Subcutaneous adipose tissue (tissue), 4 donors: ENCODE data around the gene ADAMTSL1. TPM values are rescaled to one million over a fixed set of nuclear protein-coding genes. Genes with fewer than 3 reads are reported as not detected.

Experiments used
- total RNA-seq, 4 donors: library from RNA; depleted of rRNA; stranded (reverse); fragments of >200 nt; gene quantifications; one replicate each; pipeline ENCODE4 v1.1.0, GENCODE V29; 2016
- TF ChIP-seq, protein P1 (sequence below): fragments of 450-650 bp; IDR thresholded peaks from one replicate; pipeline ENCODE4 v1.5.1; 2016; ENCODE audit warnings: low read depth, mild to moderate bottlenecking, control low read depth, antibody characterized with exemption, moderate library complexity

Gene ADAMTSL1
- total RNA-seq, 4 donors from 2014 or later = 0.49 to 16.4 (median 10.5) TPM

DNA sequence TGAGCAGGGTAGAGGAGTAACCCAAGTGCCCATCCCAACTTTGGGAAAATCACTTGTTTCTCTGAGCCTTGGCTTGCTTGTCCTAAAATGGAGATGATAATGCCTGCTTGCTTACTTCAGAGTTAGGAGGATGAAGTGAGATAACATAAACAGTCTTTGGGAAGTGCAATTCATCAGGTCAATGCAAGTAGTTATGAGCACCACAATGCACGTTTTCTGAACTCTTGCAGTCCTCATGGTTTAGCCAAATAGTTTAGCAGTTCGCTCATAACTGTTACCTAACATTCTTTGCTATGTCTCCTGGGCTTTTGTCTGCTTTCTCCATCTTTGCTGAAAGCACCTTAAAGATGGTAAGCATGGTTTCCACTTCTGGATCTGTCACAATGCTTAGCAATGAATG lies 270.0 kb downstream of the ADAMTSL1 start:
- TF ChIP-seq, protein P1, sequence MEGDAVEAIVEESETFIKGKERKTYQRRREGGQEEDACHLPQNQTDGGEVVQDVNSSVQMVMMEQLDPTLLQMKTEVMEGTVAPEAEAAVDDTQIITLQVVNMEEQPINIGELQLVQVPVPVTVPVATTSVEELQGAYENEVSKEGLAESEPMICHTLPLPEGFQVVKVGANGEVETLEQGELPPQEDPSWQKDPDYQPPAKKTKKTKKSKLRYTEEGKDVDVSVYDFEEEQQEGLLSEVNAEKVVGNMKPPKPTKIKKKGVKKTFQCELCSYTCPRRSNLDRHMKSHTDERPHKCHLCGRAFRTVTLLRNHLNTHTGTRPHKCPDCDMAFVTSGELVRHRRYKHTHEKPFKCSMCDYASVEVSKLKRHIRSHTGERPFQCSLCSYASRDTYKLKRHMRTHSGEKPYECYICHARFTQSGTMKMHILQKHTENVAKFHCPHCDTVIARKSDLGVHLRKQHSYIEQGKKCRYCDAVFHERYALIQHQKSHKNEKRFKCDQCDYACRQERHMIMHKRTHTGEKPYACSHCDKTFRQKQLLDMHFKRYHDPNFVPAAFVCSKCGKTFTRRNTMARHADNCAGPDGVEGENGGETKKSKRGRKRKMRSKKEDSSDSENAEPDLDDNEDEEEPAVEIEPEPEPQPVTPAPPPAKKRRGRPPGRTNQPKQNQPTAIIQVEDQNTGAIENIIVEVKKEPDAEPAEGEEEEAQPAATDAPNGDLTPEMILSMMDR = no peak

DNA sequence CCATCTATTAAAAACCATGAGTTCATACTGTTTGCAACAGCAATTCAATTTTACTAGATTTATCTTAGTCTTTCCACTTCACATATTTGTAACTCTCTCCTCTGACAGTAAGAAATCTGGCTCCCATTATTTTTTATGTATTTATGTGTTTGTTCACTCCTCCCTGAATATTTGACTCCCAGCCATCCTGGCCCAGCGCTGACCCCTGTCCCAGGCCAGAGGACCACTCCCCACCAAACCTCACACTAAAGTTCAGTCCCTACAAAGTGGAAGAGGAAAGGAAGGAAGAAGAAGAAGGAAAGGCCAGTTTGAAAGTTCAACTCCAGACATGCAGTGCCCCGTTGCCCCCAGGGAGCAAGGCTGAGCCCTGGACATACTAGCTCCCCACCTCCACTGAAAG lies 271.8 kb downstream of the ADAMTSL1 start:
- TF ChIP-seq, protein P1 = no peak

DNA sequence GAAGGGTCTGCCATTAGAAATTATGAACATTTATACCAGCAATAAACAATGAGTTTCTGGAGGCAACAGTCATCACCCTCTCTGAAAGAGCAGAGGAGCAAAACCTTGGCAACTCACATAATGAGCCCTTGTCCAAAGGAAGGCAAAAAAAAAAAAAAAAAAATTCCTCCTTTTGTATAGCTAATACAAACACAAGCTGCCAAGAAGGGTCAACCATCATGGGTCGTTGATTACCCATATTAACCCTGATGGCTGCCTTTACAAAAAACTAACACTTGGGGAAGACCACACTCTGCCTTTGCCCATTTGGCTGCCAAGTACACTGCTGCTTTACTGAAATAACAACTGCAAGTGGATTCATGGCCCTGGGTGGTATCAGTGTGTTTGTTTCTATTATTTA lies 272.7 kb downstream of the ADAMTSL1 start:
- TF ChIP-seq, protein P1 = no peak

DNA sequence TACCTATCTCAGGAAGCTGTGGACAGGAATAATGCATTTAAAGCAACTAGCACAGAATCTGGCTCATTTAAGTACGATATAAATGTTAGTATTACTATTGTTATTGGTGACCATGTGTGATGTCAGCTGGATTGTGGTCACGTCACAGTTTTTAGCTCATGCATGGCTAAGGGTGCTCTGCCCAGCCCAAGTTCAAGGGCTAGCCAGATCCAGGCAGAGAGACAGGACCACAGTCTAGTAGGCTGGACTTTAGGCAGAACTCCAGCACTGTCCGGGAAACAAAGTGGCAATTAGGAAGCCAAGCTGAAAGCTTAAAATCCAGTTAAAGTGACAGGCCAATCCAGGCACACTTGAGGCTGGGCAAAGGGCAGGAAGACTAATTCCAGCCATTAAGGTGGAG lies 273.6 kb downstream of the ADAMTSL1 start:
- TF ChIP-seq, protein P1 = no peak

DNA sequence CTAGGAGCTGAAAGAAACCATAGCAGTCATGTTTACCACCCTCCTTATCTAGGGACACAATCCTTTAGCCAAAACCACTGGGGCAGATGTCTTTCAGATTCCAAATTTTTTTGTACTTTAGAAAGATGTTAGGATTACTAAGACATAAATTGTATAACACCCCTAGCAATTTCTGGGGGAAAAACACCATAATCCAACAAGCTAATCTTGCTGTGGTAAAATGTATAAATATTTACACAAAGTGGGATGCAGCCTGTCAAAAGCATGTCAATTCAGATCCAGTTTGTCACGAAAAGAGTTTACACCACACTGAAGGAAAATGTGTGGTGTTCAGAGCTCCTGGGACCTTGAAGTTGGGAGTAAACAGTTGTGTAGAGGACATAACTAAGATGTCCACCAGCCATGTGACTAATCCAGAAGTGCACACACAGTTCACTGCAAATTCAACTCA lies 274.3 kb downstream of the ADAMTSL1 start:
- TF ChIP-seq, protein P1 = no peak

DNA sequence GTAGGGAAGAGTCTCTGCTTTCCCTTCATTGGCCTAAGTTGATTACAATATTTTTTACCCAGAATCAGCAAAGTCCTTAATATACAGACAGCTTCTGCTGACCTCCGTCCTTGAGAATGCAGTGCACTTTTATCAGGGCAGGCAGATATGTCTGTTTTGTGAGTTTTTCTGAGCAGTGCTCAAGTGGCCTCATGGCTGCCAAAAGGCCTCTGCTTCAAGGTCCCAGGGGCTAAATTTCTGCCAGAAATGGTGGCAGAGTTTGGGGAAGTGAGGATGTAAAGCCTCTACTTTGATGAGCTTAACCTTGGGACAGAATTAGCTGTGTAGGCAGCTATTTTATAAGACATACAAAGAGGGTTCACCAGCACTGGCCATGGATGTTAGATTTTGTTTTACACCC lies 275.8 kb downstream of the ADAMTSL1 start:
- TF ChIP-seq, protein P1 = no peak

DNA sequence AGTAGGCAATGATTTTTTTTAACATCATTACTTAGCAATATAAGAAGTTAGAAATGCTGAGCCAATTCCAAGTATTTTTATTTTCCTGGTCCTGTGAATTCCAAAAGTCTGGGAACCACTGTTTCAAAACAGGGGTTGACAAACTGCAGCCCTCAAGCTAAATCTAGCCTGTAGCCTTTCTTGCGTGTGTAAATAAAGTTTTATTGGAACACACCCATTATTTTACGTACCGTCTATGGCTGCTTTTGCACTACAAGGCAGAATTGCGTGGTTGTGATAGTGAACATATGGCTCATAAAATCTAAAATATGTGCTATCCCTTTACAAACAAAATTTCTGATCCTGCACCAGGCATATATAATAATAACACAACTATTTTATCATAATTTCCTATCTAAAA lies 280.0 kb downstream of the ADAMTSL1 start:
- TF ChIP-seq, protein P1 = no peak
